ENCODE measurements around the gene OGN. TPM values are rescaled to one million over a fixed set of nuclear protein-coding genes. Genes with fewer than 3 reads are reported as not detected.

Gene OGN
- polyA plus RNA-seq, 1 donor (not counting 4 experiments of a cell fraction or from before 2014, with no cell fraction given) = not detected

GRCh38 chr9:92408747-92409478, 4.5 kb upstream of the OGN start:
- H3K4me1 ChIP-seq (ENCODE audit: control insufficient read depth, extremely low read depth, insufficient read depth, low read length) = no peaks in the 10 kb centered on the region
- H3K4me2 ChIP-seq (ENCODE audit: control insufficient read depth, extremely low read depth, insufficient read depth, low read depth, low read length) = no peak overlapping the region
- TF ChIP-seq, protein P1, sequence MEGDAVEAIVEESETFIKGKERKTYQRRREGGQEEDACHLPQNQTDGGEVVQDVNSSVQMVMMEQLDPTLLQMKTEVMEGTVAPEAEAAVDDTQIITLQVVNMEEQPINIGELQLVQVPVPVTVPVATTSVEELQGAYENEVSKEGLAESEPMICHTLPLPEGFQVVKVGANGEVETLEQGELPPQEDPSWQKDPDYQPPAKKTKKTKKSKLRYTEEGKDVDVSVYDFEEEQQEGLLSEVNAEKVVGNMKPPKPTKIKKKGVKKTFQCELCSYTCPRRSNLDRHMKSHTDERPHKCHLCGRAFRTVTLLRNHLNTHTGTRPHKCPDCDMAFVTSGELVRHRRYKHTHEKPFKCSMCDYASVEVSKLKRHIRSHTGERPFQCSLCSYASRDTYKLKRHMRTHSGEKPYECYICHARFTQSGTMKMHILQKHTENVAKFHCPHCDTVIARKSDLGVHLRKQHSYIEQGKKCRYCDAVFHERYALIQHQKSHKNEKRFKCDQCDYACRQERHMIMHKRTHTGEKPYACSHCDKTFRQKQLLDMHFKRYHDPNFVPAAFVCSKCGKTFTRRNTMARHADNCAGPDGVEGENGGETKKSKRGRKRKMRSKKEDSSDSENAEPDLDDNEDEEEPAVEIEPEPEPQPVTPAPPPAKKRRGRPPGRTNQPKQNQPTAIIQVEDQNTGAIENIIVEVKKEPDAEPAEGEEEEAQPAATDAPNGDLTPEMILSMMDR (optimal IDR thresholded peaks at IDR 0.05 in 1 of 3, IDR thresholded peaks at IDR 0.05 in 1 of 3, conservative IDR thresholded peaks at IDR 0.05 in 1 of 3; ENCODE audit: extremely low read depth in 1 of 3, insufficient read depth in 2 of 3, low read length in 3 of 3) = no peak
- no peak for TF ChIP-seq EZH2 (IDR thresholded peaks at IDR 0.05; ENCODE audit: low read length)
- H2AFZ ChIP-seq (ENCODE audit: control insufficient read depth, low read length) = no peak overlapping the region
- H3K9me3 ChIP-seq (ENCODE audit: control insufficient read depth, low read depth, low read length) = no peaks in the 10 kb centered on the region
- no peaks in the 10 kb centered on the region for H3K36me3 ChIP-seq (ENCODE audit: control insufficient read depth in 2 of 2, extremely low read depth in 1 of 2, insufficient read depth in 2 of 2, low read length in 2 of 2)
- no peak overlapping the region for H3K4me3 ChIP-seq (ENCODE audit: control insufficient read depth in 2 of 3, extremely low read depth in 1 of 3, insufficient read depth in 2 of 3, low read depth in 1 of 3, low read length in 3 of 3)
- DNase-seq (ENCODE audit: low read depth, low spot score) (no peak), FAIRE-seq (no peak)
- dilution Hi-C loops (cut with MboI; ENCODE audit: extremely low pct_ligation_motif_present, low sequenced_read_pairs) = no loop called here
- H3K9ac ChIP-seq (ENCODE audit: control insufficient read depth, extremely low read depth, insufficient read depth, low read length) = no peak overlapping the region
- H4K20me1 ChIP-seq (ENCODE audit: control insufficient read depth, extremely low read depth, insufficient read depth, low read length) = no peaks in the 10 kb centered on the region
- H3K27ac ChIP-seq (ENCODE audit: control insufficient read depth, insufficient read depth, low read length) = no peak overlapping the region
- no peaks in the 10 kb centered on the region for H3K79me2 ChIP-seq (ENCODE audit: control insufficient read depth, insufficient read depth, low read length)
- no peaks in the 10 kb centered on the region for H3K9me1 ChIP-seq (ENCODE audit: control insufficient read depth, extremely low read depth, insufficient read depth, low read length)
- H3K27me3 ChIP-seq (ENCODE audit: control insufficient read depth, extremely low read depth, insufficient read depth, low read length) = no peaks in the 10 kb centered on the region

DNA sequence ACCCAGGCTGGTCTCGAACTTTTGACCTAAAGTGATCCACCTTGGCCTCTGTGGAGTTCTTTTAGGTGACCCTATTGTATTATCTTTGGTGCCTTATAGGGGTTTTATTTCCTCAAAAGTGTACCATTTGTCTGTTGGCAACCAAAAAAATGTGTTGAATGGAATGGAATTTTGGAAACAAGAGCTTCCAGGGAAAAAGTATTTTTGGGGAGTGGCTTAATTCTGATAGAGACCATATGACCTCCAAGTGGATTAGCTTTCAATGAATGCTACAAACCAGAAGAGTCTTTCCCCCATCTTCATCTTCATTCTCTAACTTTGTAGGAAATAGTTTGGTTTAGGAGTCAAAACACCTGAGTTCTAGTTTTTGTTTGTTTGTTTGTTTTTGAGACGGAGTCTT, 3.4 kb upstream of the OGN start:
- no peak for DNase-seq (ENCODE audit: low read depth, low spot score)
- no peak for TF ChIP-seq EZH2 (IDR thresholded peaks at IDR 0.05; ENCODE audit: low read length)
- TF ChIP-seq, protein P1 (optimal IDR thresholded peaks at IDR 0.05 in 1 of 3, IDR thresholded peaks at IDR 0.05 in 1 of 3, conservative IDR thresholded peaks at IDR 0.05 in 1 of 3; ENCODE audit: extremely low read depth in 1 of 3, insufficient read depth in 2 of 3, low read length in 3 of 3) = no peak

More for the DNA sequence above, 3.4 kb upstream of the OGN start:
- no peaks in the 10 kb centered on the region for H3K9me3 ChIP-seq (ENCODE audit: control insufficient read depth, low read depth, low read length)
- H2AFZ ChIP-seq (ENCODE audit: control insufficient read depth, low read length) = no peak overlapping the region
- dilution Hi-C loops (cut with MboI; ENCODE audit: extremely low pct_ligation_motif_present, low sequenced_read_pairs) = no loop called here
- no peak for FAIRE-seq
- H3K27me3 ChIP-seq (ENCODE audit: control insufficient read depth, extremely low read depth, insufficient read depth, low read length) = no peaks in the 10 kb centered on the region
- no peaks in the 10 kb centered on the region for H3K4me1 ChIP-seq (ENCODE audit: control insufficient read depth, extremely low read depth, insufficient read depth, low read length)
- no peak overlapping the region for H3K4me3 ChIP-seq (ENCODE audit: control insufficient read depth in 2 of 3, extremely low read depth in 1 of 3, insufficient read depth in 2 of 3, low read depth in 1 of 3, low read length in 3 of 3)
- H3K79me2 ChIP-seq (ENCODE audit: control insufficient read depth, insufficient read depth, low read length) = no peaks in the 10 kb centered on the region
- no peaks in the 10 kb centered on the region for H3K36me3 ChIP-seq (ENCODE audit: control insufficient read depth in 2 of 2, extremely low read depth in 1 of 2, insufficient read depth in 2 of 2, low read length in 2 of 2)
- H3K27ac ChIP-seq (ENCODE audit: control insufficient read depth, insufficient read depth, low read length) = no peak overlapping the region
- H3K9me1 ChIP-seq (ENCODE audit: control insufficient read depth, extremely low read depth, insufficient read depth, low read length) = no peaks in the 10 kb centered on the region
- no peaks in the 10 kb centered on the region for H4K20me1 ChIP-seq (ENCODE audit: control insufficient read depth, extremely low read depth, insufficient read depth, low read length)
- H3K4me2 ChIP-seq (ENCODE audit: control insufficient read depth, extremely low read depth, insufficient read depth, low read depth, low read length) = no peak overlapping the region
- no peak overlapping the region for H3K9ac ChIP-seq (ENCODE audit: control insufficient read depth, extremely low read depth, insufficient read depth, low read length)
